GM18498 (cell line): Measurements from ENCODE around the gene PDIK1L.
A peak's percentile ranks its signal among the peaks of the same experiment; 100 is the strongest.

ENCODE experiments used
- ATAC-seq: cut with Tn5 transposase; IDR thresholded peaks from one replicate; pipeline ENCODE4 v1.9.1; 2021; ENCODE audit warnings: mild to moderate bottlenecking, moderate library complexity; ENCODE audit not compliant: unreplicated experiment

Gene PDIK1L

GRCh38 chr1:26111530-26112406, at the start of gene PDIK1L:
TSS of gene PDIK1L (plus strand) at chr1:26111824. CDS start at chr1:26114309, 2,485 bp downstream.
- peak; percentile 77 for ATAC-seq

GRCh38 chr1:26064553-26064952, 47.1 kb upstream of the PDIK1L start:
- no peak for ATAC-seq

- ATAC-seq = no peak
Observed at GRCh38 chr1:26066160-26066559, 45.5 kb upstream of the PDIK1L start.

GRCh38 chr1:26066857-26067256, 44.8 kb upstream of the PDIK1L start:
- ATAC-seq = no peak

GRCh38 chr1:26067432-26067911, 44.2 kb upstream of the PDIK1L start, which contains the start of gene TRIM63:
TSS of gene TRIM63 (minus strand) at chr1:26067630. CDS start at chr1:26067494, 136 bp downstream.
- no peak for ATAC-seq

- ATAC-seq = no peak
Observed at GRCh38 chr1:26069941-26070295, 41.7 kb upstream of the PDIK1L start.

GRCh38 chr1:26070296-26070962, 41.2 kb upstream of the PDIK1L start:
- no peak for ATAC-seq

- ATAC-seq = no peak
Observed at GRCh38 chr1:26070963-26071342, 40.7 kb upstream of the PDIK1L start.

- no peak for ATAC-seq
Observed at GRCh38 chr1:26072305-26072704, 39.3 kb upstream of the PDIK1L start.

- ATAC-seq = no peak
Observed at GRCh38 chr1:26075421-26076144, 36.0 kb upstream of the PDIK1L start.

- ATAC-seq = no peak
Observed at GRCh38 chr1:26077524-26077923, 34.1 kb upstream of the PDIK1L start.

- ATAC-seq = no peak
Observed at GRCh38 chr1:26078286-26079177, 33.1 kb upstream of the PDIK1L start.

GRCh38 chr1:26079178-26079563, 32.5 kb upstream of the PDIK1L start:
- no peak for ATAC-seq

GRCh38 chr1:26079960-26080814, 31.4 kb upstream of the PDIK1L start:
- no peak for ATAC-seq

- ATAC-seq = no peak
Observed at GRCh38 chr1:26081267-26082019, 30.2 kb upstream of the PDIK1L start.

- no peak for ATAC-seq
Observed at GRCh38 chr1:26082020-26082350, 29.6 kb upstream of the PDIK1L start.

GRCh38 chr1:26083208-26083607, 28.4 kb upstream of the PDIK1L start:
- no peak for ATAC-seq

GRCh38 chr1:26084091-26084561, 27.5 kb upstream of the PDIK1L start:
- ATAC-seq = no peak

GRCh38 chr1:26084844-26085243, 26.8 kb upstream of the PDIK1L start:
- no peak for ATAC-seq
